Measurements from ENCODE around the gene TET2. TPM values are rescaled to one million over a fixed set of nuclear protein-coding genes. Genes with fewer than 3 reads are reported as not detected.

Gene TET2
- total and polyA plus RNA-seq, 2 donors from 2014 or later: 1.8 to 31.5 TPM

DNA sequence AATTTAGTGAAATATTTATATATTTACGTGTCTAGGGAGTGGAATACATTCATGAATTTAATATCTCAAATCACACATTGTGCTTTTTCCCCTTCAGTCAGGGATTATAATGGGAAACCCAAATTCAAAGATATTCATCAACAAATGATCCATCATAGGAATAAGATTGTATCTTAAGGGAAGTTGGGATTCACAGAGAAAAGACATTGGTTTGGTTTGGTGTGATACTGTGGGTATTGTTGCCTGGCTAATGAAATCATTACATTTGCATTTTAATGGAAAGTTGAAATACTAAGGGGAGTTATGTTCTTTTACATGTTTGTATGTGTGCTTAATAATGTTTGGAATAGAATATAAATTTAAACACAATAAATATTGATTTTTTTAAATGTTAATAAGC is 1.7 kb downstream of the TET2 start:
- H3K4me1 ChIP-seq (ENCODE audit: control insufficient read depth in 2 of 3, insufficient read depth in 2 of 3, low read depth in 1 of 3, low read length in 3 of 3): peaks cover 0 to 8% (median 0%) of the 10 kb centered on the region in 3 donors

DNA sequence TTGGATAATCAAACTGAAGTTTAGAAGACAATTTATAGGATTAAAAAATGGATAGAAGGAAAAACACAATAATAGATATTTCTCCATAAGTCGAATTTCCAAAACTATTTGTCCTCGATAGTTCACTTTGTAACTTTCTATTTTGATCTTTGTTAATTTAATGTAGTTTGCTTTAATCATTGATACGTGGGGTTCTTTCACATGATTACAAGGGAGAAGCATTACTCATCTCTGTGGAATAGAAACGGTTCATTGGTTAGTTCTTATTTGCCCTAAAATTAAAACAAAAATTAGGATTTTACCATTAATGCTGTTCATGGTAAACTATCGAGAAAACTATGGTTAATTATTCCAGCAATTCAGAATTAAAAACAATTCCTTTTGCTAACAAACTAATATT is 2.1 kb downstream of the TET2 start:
- Histone ChIP-seq H3K9ac (ENCODE audit: low read length in 3 of 3) (peak overlapping the region in 1 of 3 donors; percentile 35), H3K4me1 (ENCODE audit: control insufficient read depth in 2 of 3, insufficient read depth in 2 of 3, low read depth in 1 of 3, low read length in 3 of 3) (peaks cover 0 to 8% (median 0%) of the 10 kb centered on the region in 3 donors), H3K9me3 (ENCODE audit: control insufficient read depth in 2 of 3, insufficient read depth in 1 of 3, low read length in 3 of 3) (no peaks in the 10 kb centered on the region), H3K36me3 (ENCODE audit: control insufficient read depth in 2 of 3, insufficient read depth in 3 of 3, low read length in 3 of 3) (no peaks in the 10 kb centered on the region), H3K4me3 (ENCODE audit: low read length in 3 of 3) (peak overlapping the region in 2 of 3 donors; percentile 49 to 99), H3K27ac (ENCODE audit: low read depth in 2 of 2, low read length in 2 of 2) (no peak overlapping the region), H3K27me3 (ENCODE audit: control insufficient read depth, insufficient read depth, low read length) (no peaks in the 10 kb centered on the region)
- intact Hi-C loops (cut with DNase I): no loop called here
- no peak for DNase-seq
- FAIRE-seq: peak; percentile 64
- TF ChIP-seq, protein P1, sequence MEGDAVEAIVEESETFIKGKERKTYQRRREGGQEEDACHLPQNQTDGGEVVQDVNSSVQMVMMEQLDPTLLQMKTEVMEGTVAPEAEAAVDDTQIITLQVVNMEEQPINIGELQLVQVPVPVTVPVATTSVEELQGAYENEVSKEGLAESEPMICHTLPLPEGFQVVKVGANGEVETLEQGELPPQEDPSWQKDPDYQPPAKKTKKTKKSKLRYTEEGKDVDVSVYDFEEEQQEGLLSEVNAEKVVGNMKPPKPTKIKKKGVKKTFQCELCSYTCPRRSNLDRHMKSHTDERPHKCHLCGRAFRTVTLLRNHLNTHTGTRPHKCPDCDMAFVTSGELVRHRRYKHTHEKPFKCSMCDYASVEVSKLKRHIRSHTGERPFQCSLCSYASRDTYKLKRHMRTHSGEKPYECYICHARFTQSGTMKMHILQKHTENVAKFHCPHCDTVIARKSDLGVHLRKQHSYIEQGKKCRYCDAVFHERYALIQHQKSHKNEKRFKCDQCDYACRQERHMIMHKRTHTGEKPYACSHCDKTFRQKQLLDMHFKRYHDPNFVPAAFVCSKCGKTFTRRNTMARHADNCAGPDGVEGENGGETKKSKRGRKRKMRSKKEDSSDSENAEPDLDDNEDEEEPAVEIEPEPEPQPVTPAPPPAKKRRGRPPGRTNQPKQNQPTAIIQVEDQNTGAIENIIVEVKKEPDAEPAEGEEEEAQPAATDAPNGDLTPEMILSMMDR (IDR thresholded peaks at IDR 0.05; ENCODE audit: borderline replicate concordance, extremely low read depth, insufficient read depth): no peak

More for the DNA sequence above, 1.7 kb downstream of the TET2 start:
- Histone ChIP-seq H3K9me3 (ENCODE audit: control insufficient read depth in 2 of 3, insufficient read depth in 1 of 3, low read length in 3 of 3) (no peaks in the 10 kb centered on the region), H3K36me3 (ENCODE audit: control insufficient read depth in 2 of 3, insufficient read depth in 3 of 3, low read length in 3 of 3) (no peaks in the 10 kb centered on the region), H3K27ac (ENCODE audit: low read depth in 2 of 2, low read length in 2 of 2) (no peak overlapping the region), H3K9ac (ENCODE audit: low read length in 3 of 3) (peak overlapping the region; percentile 11 to 99 (median 23)), H3K4me3 (ENCODE audit: low read length in 3 of 3) (peak overlapping the region; percentile 28 to 100 (median 99)), H3K27me3 (ENCODE audit: control insufficient read depth, insufficient read depth, low read length) (no peaks in the 10 kb centered on the region)
- TF ChIP-seq, protein P1 (IDR thresholded peaks at IDR 0.05; ENCODE audit: borderline replicate concordance, extremely low read depth, insufficient read depth): no peak
- FAIRE-seq (no peak), DNase-seq (no peak)
- intact Hi-C loops (cut with DNase I): no loop called here

DNA sequence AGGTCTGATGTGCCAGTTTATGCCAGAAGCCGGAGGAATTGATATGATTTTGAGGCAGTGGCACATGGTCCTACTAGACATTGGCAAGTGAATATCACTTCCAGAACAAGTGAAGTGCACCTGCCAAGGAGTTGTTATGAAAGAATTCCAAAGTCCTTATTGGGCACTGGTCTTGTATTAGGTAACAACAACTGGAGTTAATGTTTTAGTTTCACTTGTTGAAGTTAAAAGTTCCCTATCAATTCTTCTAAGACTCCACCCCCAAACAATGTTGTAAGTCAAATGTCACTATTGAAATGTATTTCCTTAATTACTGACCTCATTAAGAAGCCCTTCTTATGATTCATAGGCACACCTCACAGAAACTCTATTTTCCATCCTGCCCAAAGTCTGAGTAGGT is 3.1 kb downstream of the TET2 start:
- peak overlapping the region in 1 of 3 donors; percentile 99 for H3K4me3 ChIP-seq (ENCODE audit: low read length in 3 of 3)
- no peaks in the 10 kb centered on the region for H3K36me3 ChIP-seq (ENCODE audit: control insufficient read depth in 2 of 3, insufficient read depth in 3 of 3, low read length in 3 of 3)
- peaks cover 0 to 8% (median 0%) of the 10 kb centered on the region in 3 donors for H3K4me1 ChIP-seq (ENCODE audit: control insufficient read depth in 2 of 3, insufficient read depth in 2 of 3, low read depth in 1 of 3, low read length in 3 of 3)
- TF ChIP-seq, protein P1 (IDR thresholded peaks at IDR 0.05; ENCODE audit: borderline replicate concordance, extremely low read depth, insufficient read depth): no peak
- peak; percentile 32 for FAIRE-seq
- DNase-seq: no peak
- H3K27me3 ChIP-seq (ENCODE audit: control insufficient read depth, insufficient read depth, low read length): no peaks in the 10 kb centered on the region
- no peak overlapping the region for H3K9ac ChIP-seq (ENCODE audit: low read length in 3 of 3)
- H3K27ac ChIP-seq (ENCODE audit: low read depth in 2 of 2, low read length in 2 of 2): no peak overlapping the region
- no peaks in the 10 kb centered on the region for H3K9me3 ChIP-seq (ENCODE audit: control insufficient read depth in 2 of 3, insufficient read depth in 1 of 3, low read length in 3 of 3)
- intact Hi-C loops (cut with DNase I): no loop called here

DNA sequence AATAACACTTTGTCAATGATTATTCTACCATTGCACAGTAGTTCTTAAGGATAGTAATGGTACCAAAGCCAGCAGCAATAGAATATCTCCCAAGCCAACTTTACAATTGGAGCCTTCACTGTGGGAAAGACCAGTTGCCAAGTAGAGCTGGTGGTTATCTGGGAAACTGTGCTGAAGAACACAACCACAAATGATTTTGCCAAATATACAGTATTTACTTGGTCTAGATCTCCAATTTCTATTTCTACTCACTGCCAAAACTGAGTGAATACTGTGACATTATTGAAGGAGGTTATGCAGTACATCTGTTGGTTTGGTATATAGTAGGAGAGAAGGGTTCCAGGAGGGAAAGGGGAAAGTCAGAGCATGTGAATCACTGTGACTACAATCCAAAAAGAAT is 3.8 kb downstream of the TET2 start:
- Histone ChIP-seq H3K36me3 (ENCODE audit: control insufficient read depth in 2 of 3, insufficient read depth in 3 of 3, low read length in 3 of 3) (no peaks in the 10 kb centered on the region), H3K4me1 (ENCODE audit: control insufficient read depth in 2 of 3, insufficient read depth in 2 of 3, low read depth in 1 of 3, low read length in 3 of 3) (peaks cover 0 to 8% (median 0%) of the 10 kb centered on the region in 3 donors), H3K27me3 (ENCODE audit: control insufficient read depth, insufficient read depth, low read length) (no peaks in the 10 kb centered on the region), H3K9me3 (ENCODE audit: control insufficient read depth in 2 of 3, insufficient read depth in 1 of 3, low read length in 3 of 3) (no peaks in the 10 kb centered on the region), H3K4me3 (ENCODE audit: low read length in 3 of 3) (no peak overlapping the region), H3K27ac (ENCODE audit: low read depth in 2 of 2, low read length in 2 of 2) (no peak overlapping the region), H3K9ac (ENCODE audit: low read length in 3 of 3) (no peak overlapping the region)
- DNase-seq (no peak), FAIRE-seq (no peak)
- intact Hi-C loops (cut with DNase I): no loop called here
- TF ChIP-seq, protein P1 (IDR thresholded peaks at IDR 0.05; ENCODE audit: borderline replicate concordance, extremely low read depth, insufficient read depth): no peak
